H9 (cell line): Measurements from ENCODE around the gene GALNT13. TPM values are rescaled to one million over a fixed set of nuclear protein-coding genes. Genes with fewer than 3 reads are reported as not detected.

Source experiments
- DNase-seq: peaks from one replicate; pipeline ENCODE4 v3.0.0-alpha.2; 2017
- H2AFZ ChIP-seq: one replicate; pipeline ENCODE4 v1.6.1; 2013; ENCODE audit warnings: mild to moderate bottlenecking, low read length, control low read depth, moderate library complexity
- H2AK5ac ChIP-seq: 2 replicates; pipeline ENCODE4 v1.6.1; 2013; ENCODE audit warnings: low read length, control low read depth, mixed read lengths; ENCODE audit not compliant: insufficient read length
- H2BK120ac ChIP-seq: one replicate; pipeline ENCODE4 v1.6.1; 2013; ENCODE audit warnings: low read depth, mild to moderate bottlenecking, low read length, control low read depth, inconsistent platforms; ENCODE audit not compliant: poor library complexity, severe bottlenecking
- H2BK12ac ChIP-seq: 2 replicates; pipeline ENCODE4 v1.6.1; 2013; ENCODE audit warnings: low read length, control low read depth, mixed read lengths, low read depth; ENCODE audit not compliant: insufficient read length
- H2BK15ac ChIP-seq: 2 replicates; pipeline ENCODE4 v1.6.1; 2013; ENCODE audit warnings: low read depth, low read length, control low read depth
- H2BK20ac ChIP-seq: one replicate; pipeline ENCODE4 v1.6.1; 2013; ENCODE audit warnings: low read depth, mild to moderate bottlenecking, low read length, control low read depth, inconsistent platforms; ENCODE audit not compliant: poor library complexity, severe bottlenecking
- H2BK5ac ChIP-seq: 2 replicates; pipeline ENCODE4 v1.6.1; 2013; ENCODE audit warnings: low read length, control low read depth, mixed read lengths; ENCODE audit not compliant: insufficient read length
- H3K14ac ChIP-seq: 2 replicates; pipeline ENCODE4 v1.6.1; 2013; ENCODE audit warnings: low read length, control low read depth; ENCODE audit not compliant: insufficient read depth
- H3K18ac ChIP-seq: 2 replicates; pipeline ENCODE4 v1.6.1; 2013; ENCODE audit warnings: low read depth, mild to moderate bottlenecking, mixed read lengths, low read length, control low read depth; ENCODE audit not compliant: insufficient read length
- H3K23ac ChIP-seq: 2 replicates; pipeline ENCODE4 v1.6.1; 2013; ENCODE audit warnings: low read length, control low read depth, mixed read lengths, low read depth; ENCODE audit not compliant: insufficient read length
- H3K23me2 ChIP-seq: 2 replicates; pipeline ENCODE4 v1.6.1; 2013; ENCODE audit warnings: low read depth, mild to moderate bottlenecking, mixed read lengths, low read length, control low read depth; ENCODE audit not compliant: insufficient read length, poor library complexity, severe bottlenecking
- H3K27ac ChIP-seq: 2 replicates; pipeline ENCODE4 v1.5.1; 2013; ENCODE audit warnings: low read length, control low read depth, mixed read lengths, low read depth; ENCODE audit not compliant: insufficient read length
- H3K27me3 ChIP-seq: 2 replicates; pipeline ENCODE4 v1.6.1; 2013; ENCODE audit warnings: low read length, control low read depth, inconsistent platforms; ENCODE audit not compliant: insufficient read depth
- H3K4ac ChIP-seq: 2 replicates; pipeline ENCODE4 v1.6.1; 2013; ENCODE audit warnings: low read depth, mild to moderate bottlenecking, control low read depth, inconsistent platforms, low read length, moderate library complexity
- H3K4me1 ChIP-seq: 2 replicates; pipeline ENCODE4 v1.6.1; 2013; ENCODE audit warnings: low read length, control low read depth, inconsistent platforms; ENCODE audit not compliant: insufficient read depth
- H3K4me2 ChIP-seq: 2 replicates; pipeline ENCODE4 v1.6.1; 2013; ENCODE audit warnings: low read length, control low read depth, mixed read lengths; ENCODE audit not compliant: insufficient read length, insufficient read depth
- H3K56ac ChIP-seq: 2 replicates; pipeline ENCODE4 v1.6.1; 2013; ENCODE audit warnings: low read depth, mild to moderate bottlenecking, mixed read lengths, low read length, control low read depth; ENCODE audit not compliant: insufficient read length
- H3K79me1 ChIP-seq: 2 replicates; pipeline ENCODE4 v1.6.1; 2013; ENCODE audit warnings: low read depth, mild to moderate bottlenecking, moderate library complexity, low read length, control low read depth, inconsistent platforms; ENCODE audit not compliant: insufficient read depth, poor library complexity, severe bottlenecking
- H3K79me2 ChIP-seq: 2 replicates; pipeline ENCODE4 v1.6.1; 2013; ENCODE audit warnings: low read length, control low read depth, inconsistent platforms; ENCODE audit not compliant: insufficient read depth
- H3K9ac ChIP-seq: 2 replicates; pipeline ENCODE4 v1.6.1; 2013; ENCODE audit warnings: low read length, control low read depth, mixed read lengths; ENCODE audit not compliant: insufficient read length; ENCODE audit errors: extremely low read depth
- H3K9me3 ChIP-seq: one replicate; pipeline ENCODE4 v1.6.1; 2013; ENCODE audit warnings: low read depth, low read length, inconsistent platforms; ENCODE audit not compliant: control insufficient read depth
- H3T11ph ChIP-seq: one replicate; pipeline ENCODE4 v1.6.1; 2013; ENCODE audit warnings: mild to moderate bottlenecking, low read length, control low read depth, inconsistent platforms
- H4K20me1 ChIP-seq: one replicate; pipeline ENCODE4 v1.6.1; 2013; ENCODE audit not compliant: control insufficient read depth, insufficient read length, insufficient read depth
- H4K5ac ChIP-seq: 2 replicates; pipeline ENCODE4 v1.6.1; 2013; ENCODE audit warnings: low read depth, mild to moderate bottlenecking, mixed read lengths, low read length, control low read depth; ENCODE audit not compliant: insufficient read length
- H4K8ac ChIP-seq: replicated peaks from 2 replicates; pipeline ENCODE4 v1.6.1; 2013; ENCODE audit warnings: low read length, control low read depth, mixed read lengths, low read depth; ENCODE audit not compliant: insufficient read length
- H4K91ac ChIP-seq: 2 replicates; pipeline ENCODE4 v1.6.1; 2013; ENCODE audit warnings: low read depth, mild to moderate bottlenecking, moderate library complexity, mixed read lengths, low read length, control low read depth; ENCODE audit not compliant: insufficient read length
- H3K27ac Mint-ChIP-seq, 3 experiments: 2 replicates in 2 of 3; 3 replicates in 1 of 3; pipeline ENCODE4 v1.8.0; 2020 to 2021; ENCODE audit warnings: mixed read lengths in 3 of 3, mild to moderate bottlenecking in 1 of 3, moderate library complexity in 1 of 3
- H3K27me3 Mint-ChIP-seq: 2 replicates; pipeline ENCODE4 v1.8.0; 2021; ENCODE audit warnings: low read depth, mild to moderate bottlenecking, moderate library complexity, mixed read lengths
- H3K36me3 Mint-ChIP-seq, 3 experiments: 2 replicates in 2 of 3; 3 replicates in 1 of 3; pipeline ENCODE4 v1.8.0; 2020 to 2021; ENCODE audit warnings: low read depth in 3 of 3, mixed read lengths in 3 of 3; ENCODE audit not compliant: insufficient read depth in 1 of 3
- H3K4me1 Mint-ChIP-seq, 2 experiments: 2 replicates each; pipeline ENCODE4 v1.8.0; 2020; ENCODE audit warnings: mixed read lengths in 2 of 2
- H3K4me3 Mint-ChIP-seq, 2 experiments: 2 replicates in 1 of 2; 3 replicates in 1 of 2; pipeline ENCODE4 v1.8.0; 2020 to 2021; ENCODE audit warnings: mild to moderate bottlenecking in 2 of 2, mixed read lengths in 2 of 2, moderate library complexity in 1 of 2
- H3K9me3 Mint-ChIP-seq, 2 experiments: 2 replicates in 1 of 2; 3 replicates in 1 of 2; pipeline ENCODE4 v1.8.0; 2020; ENCODE audit warnings: mild to moderate bottlenecking in 2 of 2, mixed read lengths in 2 of 2, moderate library complexity in 1 of 2
- total RNA-seq: library from RNA; stranded (reverse); gene quantifications from 2 replicates; pipeline ENCODE4 v1.2.1, GENCODE V29; 2021
- TF ChIP-seq, protein P1 (sequence below): fragments of 200-600 bp; sonication (generic); conservative IDR thresholded peaks from 3 replicates; pipeline ENCODE4 v1.8.0; 2021; ENCODE audit warnings: antibody characterized with exemption, mild to moderate bottlenecking

The GALNT13 gene
- total RNA-seq, 1 experiment from 2014 or later, result 6.6 TPM

DNA sequence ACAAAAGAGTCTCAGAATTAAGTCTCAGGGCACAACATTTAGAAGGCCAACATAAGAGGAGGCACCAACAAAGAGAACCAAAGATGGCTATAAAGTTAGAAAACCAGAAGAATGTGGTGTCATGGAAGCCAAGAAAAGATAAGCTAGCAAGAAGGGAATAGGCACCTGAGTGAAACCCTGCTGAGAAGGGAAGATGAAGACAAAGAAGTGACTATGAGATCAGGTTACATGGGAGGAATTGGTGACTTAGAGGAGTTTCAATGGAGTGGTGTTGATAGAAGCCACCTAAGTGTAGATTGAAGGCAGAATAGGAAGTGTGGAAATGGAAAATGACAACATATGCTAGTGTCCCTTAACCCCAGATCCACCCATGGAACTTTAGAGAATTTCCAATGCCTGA is 499.2 kb downstream of the GALNT13 start:
- TF ChIP-seq, protein P1, sequence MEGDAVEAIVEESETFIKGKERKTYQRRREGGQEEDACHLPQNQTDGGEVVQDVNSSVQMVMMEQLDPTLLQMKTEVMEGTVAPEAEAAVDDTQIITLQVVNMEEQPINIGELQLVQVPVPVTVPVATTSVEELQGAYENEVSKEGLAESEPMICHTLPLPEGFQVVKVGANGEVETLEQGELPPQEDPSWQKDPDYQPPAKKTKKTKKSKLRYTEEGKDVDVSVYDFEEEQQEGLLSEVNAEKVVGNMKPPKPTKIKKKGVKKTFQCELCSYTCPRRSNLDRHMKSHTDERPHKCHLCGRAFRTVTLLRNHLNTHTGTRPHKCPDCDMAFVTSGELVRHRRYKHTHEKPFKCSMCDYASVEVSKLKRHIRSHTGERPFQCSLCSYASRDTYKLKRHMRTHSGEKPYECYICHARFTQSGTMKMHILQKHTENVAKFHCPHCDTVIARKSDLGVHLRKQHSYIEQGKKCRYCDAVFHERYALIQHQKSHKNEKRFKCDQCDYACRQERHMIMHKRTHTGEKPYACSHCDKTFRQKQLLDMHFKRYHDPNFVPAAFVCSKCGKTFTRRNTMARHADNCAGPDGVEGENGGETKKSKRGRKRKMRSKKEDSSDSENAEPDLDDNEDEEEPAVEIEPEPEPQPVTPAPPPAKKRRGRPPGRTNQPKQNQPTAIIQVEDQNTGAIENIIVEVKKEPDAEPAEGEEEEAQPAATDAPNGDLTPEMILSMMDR, result no peak
- H3K23ac ChIP-seq, result no peak overlapping the region
- no peak overlapping the region for H3K14ac ChIP-seq
- H4K8ac ChIP-seq, result no peak overlapping the region
- H3K27me3 ChIP-seq, result no peaks in the 10 kb centered on the region
- no peak overlapping the region for H4K91ac ChIP-seq
- H3K56ac ChIP-seq, result no peak overlapping the region
- no peak overlapping the region for H2BK5ac ChIP-seq
- H3K23me2 ChIP-seq, result no peaks in the 10 kb centered on the region
- no peak overlapping the region for H3K18ac ChIP-seq
- H2BK120ac ChIP-seq, result no peak overlapping the region
- no peak overlapping the region for H2AFZ ChIP-seq
- H4K5ac ChIP-seq, result no peak overlapping the region
- no peak overlapping the region for H3K27ac Mint-ChIP-seq
- no peaks in the 10 kb centered on the region for H3K79me2 ChIP-seq
- no peaks in the 10 kb centered on the region for H3K9me3 Mint-ChIP-seq
- H3K4me2 ChIP-seq, result no peak overlapping the region
- peaks cover 17% of the 10 kb centered on the region in 2 experiments for H3K4me1 Mint-ChIP-seq
- H3K4me3 Mint-ChIP-seq, result no peak overlapping the region
- H2BK15ac ChIP-seq, result no peak overlapping the region
- H2BK12ac ChIP-seq, result no peak overlapping the region
- no peak for DNase-seq
- H3K4ac ChIP-seq, result no peak overlapping the region
- no peaks in the 10 kb centered on the region for H3K27me3 Mint-ChIP-seq
- no peak overlapping the region for H3K9ac ChIP-seq
- H3K27ac ChIP-seq, result no peak overlapping the region
- H3K4me1 ChIP-seq, result peaks cover 3% of the 10 kb centered on the region; the same call in 1 of the 2 replicates
- H3T11ph ChIP-seq, result no peak overlapping the region
- H2AK5ac ChIP-seq, result no peak overlapping the region
- H3K79me1 ChIP-seq, result no peaks in the 10 kb centered on the region
- no peaks in the 10 kb centered on the region for H4K20me1 ChIP-seq
- H2BK20ac ChIP-seq, result no peak overlapping the region
- H3K36me3 Mint-ChIP-seq, result no peaks in the 10 kb centered on the region; a peak in 1 of 7 replicates
- no peaks in the 10 kb centered on the region for H3K9me3 ChIP-seq
